Breast epithelium (tissue), 3 donors: ENCODE measurements around the gene PCMTD2.

ENCODE experiments used
- POLR2A ChIP-seq: fragments of 450-650 bp; IDR thresholded peaks from one replicate; pipeline ENCODE4 v1.6.1; 2016; ENCODE audit warnings: antibody characterized with exemption, mild to moderate bottlenecking, moderate library complexity
- POLR2AphosphoS5 ChIP-seq, 3 donors: sonication (generic); formaldehyde crosslinking; IDR thresholded peaks; one replicate each; pipeline ENCODE4 v1.6.1; 2017; ENCODE audit warnings: antibody characterized with exemption in 3 of 3
- TF ChIP-seq, protein P1 (sequence below), 3 donors: fragments of 450-650 bp; IDR thresholded peaks; one replicate each; pipeline ENCODE4 v1.5.1; 2016 to 2017; ENCODE audit warnings: antibody characterized with exemption in 3 of 3, mild to moderate bottlenecking in 3 of 3, moderate library complexity in 3 of 3

DNA sequence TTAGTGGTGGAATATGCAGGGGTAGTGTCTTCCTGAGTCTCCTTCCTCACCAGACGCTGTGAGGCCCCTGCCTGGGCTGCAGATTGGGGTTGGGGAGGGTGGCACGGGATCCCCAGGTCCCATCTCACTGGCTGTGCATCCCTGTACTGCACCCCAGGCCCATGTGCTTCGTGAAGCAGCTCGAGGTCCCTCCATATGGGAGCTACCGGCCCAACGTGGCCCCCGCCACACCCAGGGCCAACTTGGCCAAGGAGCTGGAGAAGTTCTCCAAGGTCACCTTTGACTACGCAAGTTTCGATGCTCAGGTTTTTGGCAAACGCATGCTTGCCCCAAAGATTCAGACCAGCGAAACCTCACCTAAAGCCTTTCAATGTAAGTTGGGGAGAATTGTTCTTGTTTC lies 38.6 kb upstream of the PCMTD2 start:
- TF ChIP-seq POLR2A (no peak), POLR2AphosphoS5 (IDR thresholded peaks at IDR 0.05) (no peak)
- TF ChIP-seq, protein P1, sequence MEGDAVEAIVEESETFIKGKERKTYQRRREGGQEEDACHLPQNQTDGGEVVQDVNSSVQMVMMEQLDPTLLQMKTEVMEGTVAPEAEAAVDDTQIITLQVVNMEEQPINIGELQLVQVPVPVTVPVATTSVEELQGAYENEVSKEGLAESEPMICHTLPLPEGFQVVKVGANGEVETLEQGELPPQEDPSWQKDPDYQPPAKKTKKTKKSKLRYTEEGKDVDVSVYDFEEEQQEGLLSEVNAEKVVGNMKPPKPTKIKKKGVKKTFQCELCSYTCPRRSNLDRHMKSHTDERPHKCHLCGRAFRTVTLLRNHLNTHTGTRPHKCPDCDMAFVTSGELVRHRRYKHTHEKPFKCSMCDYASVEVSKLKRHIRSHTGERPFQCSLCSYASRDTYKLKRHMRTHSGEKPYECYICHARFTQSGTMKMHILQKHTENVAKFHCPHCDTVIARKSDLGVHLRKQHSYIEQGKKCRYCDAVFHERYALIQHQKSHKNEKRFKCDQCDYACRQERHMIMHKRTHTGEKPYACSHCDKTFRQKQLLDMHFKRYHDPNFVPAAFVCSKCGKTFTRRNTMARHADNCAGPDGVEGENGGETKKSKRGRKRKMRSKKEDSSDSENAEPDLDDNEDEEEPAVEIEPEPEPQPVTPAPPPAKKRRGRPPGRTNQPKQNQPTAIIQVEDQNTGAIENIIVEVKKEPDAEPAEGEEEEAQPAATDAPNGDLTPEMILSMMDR (IDR thresholded peaks at IDR 0.05), result no peak
